Osteoblast (primary cell): ENCODE data around the gene NACC2. TPM values are rescaled to one million over a fixed set of nuclear protein-coding genes. Genes with fewer than 3 reads are reported as not detected.

Experiments used
- DNase-seq: peaks from one replicate; pipeline ENCODE4 v3.0.0; 2011; ENCODE audit warnings: low spot score, mixed read lengths; ENCODE audit not compliant: insufficient read length; ENCODE audit errors: missing footprints
- H2AFZ ChIP-seq: 2 replicates; pipeline ENCODE4 v1.6.0; 2011; ENCODE audit warnings: mild to moderate bottlenecking, low read length
- H3K27ac ChIP-seq: 2 replicates; pipeline ENCODE4 v1.5.1; 2011; ENCODE audit warnings: mild to moderate bottlenecking, low read depth, low read length, moderate library complexity
- H3K27me3 ChIP-seq: 2 replicates; pipeline ENCODE4 v1.6.0; 2012; ENCODE audit warnings: mild to moderate bottlenecking, control low read depth, inconsistent platforms, low read length, moderate library complexity; ENCODE audit not compliant: insufficient read depth
- H3K36me3 ChIP-seq: 2 replicates; pipeline ENCODE4 v1.5.1; 2011; ENCODE audit warnings: mild to moderate bottlenecking, low read length, control low read depth, moderate library complexity; ENCODE audit not compliant: insufficient read depth
- H3K4me1 ChIP-seq: 2 replicates; pipeline ENCODE4 v1.5.1; 2011; ENCODE audit warnings: mild to moderate bottlenecking, low read length, control low read depth, moderate library complexity; ENCODE audit not compliant: insufficient read depth
- H3K4me2 ChIP-seq: 2 replicates; pipeline ENCODE4 v1.6.0; 2011; ENCODE audit warnings: mild to moderate bottlenecking, low read length; ENCODE audit not compliant: insufficient read depth
- H3K4me3 ChIP-seq: fragments of 200-600 bp; sonication (generic); 3 replicates; pipeline ENCODE4 v1.5.1; 2012; ENCODE audit warnings: mild to moderate bottlenecking, low read length, inconsistent platforms; ENCODE audit not compliant: insufficient read depth
- H3K79me2 ChIP-seq: 2 replicates; pipeline ENCODE4 v1.6.0; 2012; ENCODE audit warnings: mild to moderate bottlenecking, low read length, control low read depth, inconsistent platforms; ENCODE audit not compliant: insufficient read depth
- H3K9me3 ChIP-seq: 2 replicates; pipeline ENCODE4 v1.5.1; 2011; ENCODE audit warnings: low read depth, low read length, control low read depth
- H4K20me1 ChIP-seq: 2 replicates; pipeline ENCODE4 v1.6.0; 2012; ENCODE audit warnings: mild to moderate bottlenecking, low read length, control low read depth; ENCODE audit not compliant: insufficient read depth
- CTCF ChIP-seq: IDR thresholded peaks from 2 replicates; pipeline ENCODE4 v1.5.1; 2011; ENCODE audit warnings: mild to moderate bottlenecking, low read depth, low read length, moderate library complexity; ENCODE audit errors: extremely low read depth
- total RNA-seq: library from RNA; depleted of rRNA; stranded (reverse); fragments of >200 nt; gene quantifications from 2 replicates; pipeline ENCODE4 v1.2.3, GENCODE V29; 2012

The NACC2 gene
- total RNA-seq, 1 donor, result 32.9 TPM

GRCh38 chr9:136002215-136002614 is 92.9 kb downstream of the NACC2 start:
- Histone ChIP-seq H3K4me2 (no peak overlapping the region), H3K4me3 (no peak overlapping the region), H3K79me2 (no peaks in the 10 kb centered on the region), H3K9me3 (no peaks in the 10 kb centered on the region), H3K27ac (no peak overlapping the region), H3K4me1 (no peaks in the 10 kb centered on the region), H2AFZ (no peak overlapping the region), H3K36me3 (no peaks in the 10 kb centered on the region), H4K20me1 (peaks cover 7% of the 10 kb centered on the region), H3K27me3 (no peaks in the 10 kb centered on the region)
- no peak for TF ChIP-seq CTCF
- no peak for DNase-seq

DNA sequence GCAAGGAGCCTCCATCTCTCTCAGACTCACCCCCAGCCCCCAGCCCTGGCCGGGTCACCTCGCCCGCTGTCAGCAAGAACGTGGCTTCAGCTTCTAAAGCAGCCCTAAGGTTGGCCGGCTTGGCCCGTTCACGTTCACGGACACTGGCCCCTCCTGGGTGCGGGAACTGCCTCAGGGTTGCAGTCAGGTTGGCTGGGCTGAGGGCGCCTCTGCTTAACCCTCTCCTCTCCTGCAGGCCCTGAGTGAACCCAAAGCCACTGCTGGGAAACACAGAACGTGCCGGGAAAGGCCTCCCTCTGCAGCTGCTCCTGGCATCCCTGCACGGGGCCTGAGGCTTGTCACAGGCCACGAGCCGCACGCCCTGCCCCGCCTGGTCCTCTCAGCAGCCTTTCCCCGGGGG is 93.9 kb downstream of the NACC2 start:
- Histone ChIP-seq H2AFZ (no peak overlapping the region), H3K4me2 (no peak overlapping the region), H3K36me3 (no peaks in the 10 kb centered on the region), H3K4me3 (no peak overlapping the region), H3K79me2 (no peaks in the 10 kb centered on the region), H3K4me1 (no peaks in the 10 kb centered on the region), H3K27me3 (no peaks in the 10 kb centered on the region), H4K20me1 (peaks cover 2% of the 10 kb centered on the region), H3K27ac (no peak overlapping the region), H3K9me3 (no peaks in the 10 kb centered on the region)
- DNase-seq, result no peak
- no peak for TF ChIP-seq CTCF

- H3K27me3 ChIP-seq, result no peaks in the 10 kb centered on the region
- TF ChIP-seq CTCF, result no peak
- H4K20me1 ChIP-seq, result no peaks in the 10 kb centered on the region
- H3K27ac ChIP-seq, result no peak overlapping the region
- H3K79me2 ChIP-seq, result no peaks in the 10 kb centered on the region
- H3K4me2 ChIP-seq, result no peak overlapping the region
- H3K4me1 ChIP-seq, result no peaks in the 10 kb centered on the region
- DNase-seq, result no peak
- no peak overlapping the region for H2AFZ ChIP-seq
- H3K4me3 ChIP-seq, result no peak overlapping the region
- no peaks in the 10 kb centered on the region for H3K36me3 ChIP-seq
- no peaks in the 10 kb centered on the region for H3K9me3 ChIP-seq
These were observed 96.5 kb downstream of the NACC2 start for GRCh38 chr9:135998410-135999071.

GRCh38 chr9:135998016-135998380 is 97.1 kb downstream of the NACC2 start:
- no peak overlapping the region for H3K4me3 ChIP-seq
- H2AFZ ChIP-seq, result no peak overlapping the region
- no peaks in the 10 kb centered on the region for H3K79me2 ChIP-seq
- DNase-seq, result no peak
- H3K9me3 ChIP-seq, result no peaks in the 10 kb centered on the region
- no peak for TF ChIP-seq CTCF
- no peak overlapping the region for H3K27ac ChIP-seq
- no peak overlapping the region for H3K4me2 ChIP-seq
- H4K20me1 ChIP-seq, result no peaks in the 10 kb centered on the region
- no peaks in the 10 kb centered on the region for H3K36me3 ChIP-seq
- peaks cover 3% of the 10 kb centered on the region for H3K4me1 ChIP-seq
- H3K27me3 ChIP-seq, result no peaks in the 10 kb centered on the region
